CD4-positive, alpha-beta T cell treated with Interleukin-2 at 100 ng/mL for 4 hours (primary cell): ENCODE results near the gene LIMK2.
"Not testable (repeated sequence)": the region's sequence is repeated elsewhere in the genome, so short reads cannot be mapped to it uniquely, and the experiment has no call there.

Experiments used
- DNase-seq: peaks from one replicate; pipeline ENCODE4 v3.0.0-alpha.2; 2020; ENCODE audit warnings: low spot score

The LIMK2 gene

GRCh38 chr22:31290494-31291471 lies 78.7 kb downstream of the LIMK2 start:
- DNase-seq, result peak; percentile 96

- DNase-seq, result peak; percentile 22
Observed at GRCh38 chr22:31291481-31292235, 79.6 kb downstream of the LIMK2 start.

DNA sequence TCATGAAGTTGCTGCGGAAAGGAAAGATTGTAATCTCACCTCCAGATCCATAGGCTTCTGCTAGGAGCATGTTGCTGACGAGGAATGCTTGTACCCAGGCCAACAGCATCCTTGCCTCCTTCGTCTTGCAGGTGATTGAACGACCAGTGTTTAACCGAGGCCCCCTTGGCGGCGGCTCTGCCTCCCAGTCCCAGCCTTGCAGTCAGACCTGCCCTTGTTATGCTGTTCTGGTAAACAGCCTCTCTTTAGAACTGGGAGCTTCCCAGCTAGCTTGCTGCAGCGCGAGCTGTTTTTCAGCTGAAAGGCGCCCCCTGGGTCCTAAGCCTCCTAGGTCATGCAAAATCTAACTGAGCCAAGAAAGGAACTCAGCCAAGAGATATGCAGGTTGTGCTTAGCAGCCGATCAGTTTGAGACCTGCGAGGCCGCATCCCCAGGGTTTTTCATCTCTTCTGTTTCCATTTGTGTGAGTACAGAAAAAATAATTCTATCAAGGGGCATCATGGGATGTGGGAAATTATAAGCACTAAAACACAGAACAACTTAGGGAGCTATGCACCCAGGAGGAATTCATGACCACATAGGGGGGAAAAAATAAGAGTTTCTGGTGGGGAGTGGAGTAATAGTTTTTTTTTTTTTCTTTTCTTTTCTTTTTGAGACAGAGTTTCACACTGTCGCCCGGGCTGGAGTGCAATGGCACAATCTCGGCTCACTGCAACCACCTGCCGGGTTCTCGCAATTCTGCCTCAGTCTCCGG lies 80.3 kb downstream of the LIMK2 start, which contains the start of gene PIK3IP1:
TSS of gene PIK3IP1 (minus strand) at position 253 of the 754 bp plus-strand sequence. CDS start at position 109, 144 bp downstream.
- peak; percentile 91 for DNase-seq

- DNase-seq, result no peak
Observed at GRCh38 chr22:31295360-31295759, 83.3 kb downstream of the LIMK2 start.

DNA sequence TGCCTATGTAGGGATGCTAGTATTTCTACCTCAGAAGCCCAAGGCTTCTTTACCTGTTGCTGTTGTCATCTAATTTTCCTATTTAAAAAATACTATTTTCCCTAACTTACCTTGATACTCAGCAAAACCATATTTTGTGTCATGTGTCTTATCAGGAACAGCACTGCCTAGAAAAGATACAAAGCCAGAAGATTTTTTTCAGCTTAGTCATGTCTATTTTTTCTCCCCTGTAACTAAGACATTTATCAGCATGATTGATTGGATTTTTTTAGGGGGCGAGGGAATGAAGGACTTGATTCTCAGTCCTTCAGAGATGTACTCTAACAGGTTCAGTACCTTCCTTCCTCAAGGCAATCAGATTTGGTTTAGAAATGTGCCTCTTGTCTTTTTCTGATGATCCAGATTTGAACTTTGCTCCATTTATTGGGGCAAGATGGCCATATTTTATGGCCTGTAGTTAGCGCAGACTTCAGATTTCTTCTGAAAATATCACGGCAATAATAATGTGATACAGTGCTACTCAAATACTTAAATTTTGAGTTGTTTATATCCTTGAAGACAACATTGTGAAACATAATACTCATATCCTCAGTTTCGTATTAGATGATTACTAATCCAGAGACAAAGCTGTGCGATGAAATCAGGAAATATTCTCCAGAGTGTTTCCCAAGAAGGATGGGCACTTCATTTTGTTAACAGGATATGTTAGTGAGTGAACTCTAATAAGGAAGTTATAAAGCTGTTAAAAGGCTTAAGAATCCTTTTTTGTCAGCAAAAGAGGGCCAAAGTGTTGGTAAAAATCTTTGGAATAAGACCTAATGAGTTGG lies 83.9 kb downstream of the LIMK2 start:
- DNase-seq, result no peak

DNA sequence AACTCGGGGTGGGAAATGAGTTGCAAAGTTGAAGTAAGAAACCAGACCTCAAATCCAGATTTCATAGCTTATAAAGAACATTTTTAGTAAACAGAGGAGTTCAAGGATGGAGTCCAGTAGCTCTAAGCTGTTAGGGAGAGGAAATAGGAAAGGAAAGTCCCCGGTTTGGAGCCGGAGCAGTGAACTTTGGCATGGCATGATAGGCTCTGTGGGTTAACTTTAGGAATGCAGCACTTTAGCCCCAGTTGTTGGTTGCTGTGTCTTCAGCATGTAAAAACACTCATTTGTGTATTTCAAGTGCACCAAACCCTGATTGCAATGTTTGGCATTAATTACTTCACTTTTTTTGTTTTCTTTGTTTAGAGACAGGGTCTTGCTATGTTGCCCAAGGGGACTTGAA lies 88.8 kb downstream of the LIMK2 start:
- DNase-seq, result no peak

GRCh38 chr22:31302006-31302405 lies 89.9 kb downstream of the LIMK2 start:
- no peak for DNase-seq

DNA sequence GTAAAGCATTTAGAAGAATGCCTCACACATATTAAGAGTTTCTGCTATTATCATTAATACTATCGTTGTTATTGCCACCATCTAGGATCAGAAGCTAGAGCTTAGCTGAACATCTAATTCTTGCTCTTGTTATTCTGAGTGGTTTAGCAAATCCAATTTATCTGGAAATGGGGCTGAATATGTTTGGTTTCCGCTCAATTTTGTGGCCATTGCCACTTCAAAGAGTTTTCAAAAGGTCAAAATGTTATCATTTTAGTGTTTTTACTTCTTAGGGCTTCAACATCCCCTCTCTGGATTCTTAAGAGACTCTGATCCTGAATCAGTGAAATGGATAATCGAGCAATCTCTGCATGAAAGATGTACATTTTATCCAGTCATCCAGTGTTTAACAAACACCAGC lies 90.4 kb downstream of the LIMK2 start:
- DNase-seq, result peak; percentile 29

GRCh38 chr22:31305194-31305593 lies 93.1 kb downstream of the LIMK2 start:
- DNase-seq, result no peak

DNA sequence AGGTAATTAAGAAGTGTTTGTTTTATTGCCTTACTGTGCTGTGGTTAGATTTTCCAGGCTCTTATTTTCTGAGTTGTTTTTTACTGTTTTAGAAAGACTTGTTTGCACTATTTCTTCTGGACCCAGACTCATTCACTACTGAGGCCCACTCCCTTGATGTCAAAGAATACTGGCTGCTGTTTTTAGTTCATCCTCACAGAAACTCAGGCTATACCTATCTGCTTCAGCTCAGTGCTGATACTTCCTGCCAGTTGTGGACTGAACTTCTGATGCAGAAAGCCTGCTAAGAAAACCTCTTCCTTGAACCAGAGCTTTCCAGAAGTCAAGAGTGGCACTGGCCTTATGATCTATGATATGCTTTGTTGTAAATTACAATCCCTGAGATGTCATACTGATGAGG lies 96.1 kb downstream of the LIMK2 start:
- DNase-seq, result peak; percentile 36

DNA sequence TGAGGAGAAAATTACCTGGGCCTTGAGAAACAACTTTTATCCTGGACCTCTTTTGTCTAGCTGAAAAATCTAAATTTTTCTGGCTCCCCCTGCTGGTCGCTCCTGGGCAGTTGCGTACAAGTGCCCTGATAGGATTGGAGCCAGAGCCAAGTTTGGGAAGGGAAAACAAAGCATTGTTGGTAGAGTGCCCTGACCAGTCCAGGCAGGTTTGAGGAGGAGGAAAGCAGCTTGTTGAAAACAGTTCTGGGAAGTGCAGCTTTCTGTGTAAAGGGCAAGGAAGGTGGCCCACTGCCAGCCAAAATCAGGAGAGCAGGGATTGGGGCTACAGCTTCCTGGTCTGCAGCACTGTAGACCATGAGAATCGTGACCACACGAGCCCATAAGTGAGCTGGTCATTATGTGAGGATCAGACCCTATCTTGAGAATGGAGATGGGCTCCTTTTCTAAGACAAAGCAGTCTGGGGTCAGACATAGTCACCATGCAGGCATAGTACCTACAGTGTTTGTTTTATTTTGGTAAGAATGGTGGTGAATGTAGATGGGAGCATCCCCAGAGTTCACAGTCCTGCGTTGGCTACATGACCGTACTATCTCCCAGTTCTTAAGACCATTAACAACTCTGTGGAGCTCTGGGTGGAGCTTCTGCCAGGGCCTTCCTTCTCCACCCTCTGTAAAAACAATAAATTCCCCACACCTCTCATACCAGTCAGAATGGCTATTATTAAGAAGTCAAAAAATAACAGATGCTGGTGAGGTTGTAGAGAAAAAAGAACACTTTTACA lies 101.5 kb downstream of the LIMK2 start:
- peak; percentile 70 for DNase-seq

DNA sequence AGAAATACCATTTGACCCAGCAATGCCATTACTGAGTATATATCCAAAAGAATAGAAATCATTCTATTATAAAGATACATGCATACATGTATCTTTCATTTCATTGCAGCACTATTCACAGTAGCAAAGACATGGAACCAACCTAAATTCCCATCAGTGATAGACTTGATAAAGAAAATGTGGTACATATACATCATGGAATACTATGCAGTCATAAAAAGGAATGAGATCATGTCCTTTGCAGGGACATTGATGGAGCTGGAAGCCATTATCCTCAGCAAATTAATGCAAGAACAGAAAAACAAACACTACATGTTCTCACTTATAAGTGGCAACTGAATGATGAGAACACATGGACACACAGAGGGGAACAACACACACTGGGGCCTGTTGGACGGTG lies 102.1 kb downstream of the LIMK2 start:
- not testable (repeated sequence) for DNase-seq

DNA sequence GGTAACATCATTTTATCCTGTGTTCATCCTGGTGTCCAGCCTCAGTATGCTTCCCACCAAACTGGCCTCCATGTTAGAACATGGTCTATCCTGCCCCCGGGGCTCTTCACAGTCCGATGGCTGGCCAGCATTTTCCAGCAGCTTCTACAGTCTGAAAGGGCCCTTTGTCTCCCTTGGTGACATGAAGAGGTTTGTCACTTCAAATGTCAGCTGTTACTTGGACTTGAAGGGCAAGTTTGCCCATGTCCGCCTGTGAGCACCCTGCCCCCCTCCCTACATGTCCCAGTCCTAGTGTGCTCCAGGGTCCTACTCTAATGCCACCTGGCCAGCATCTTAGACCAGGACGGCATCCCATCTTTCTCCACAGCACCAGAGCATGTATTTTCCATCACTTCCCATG lies 109.3 kb downstream of the LIMK2 start:
- no peak for DNase-seq

GRCh38 chr22:31323578-31324550 lies 111.8 kb downstream of the LIMK2 start:
- no peak for DNase-seq

DNA sequence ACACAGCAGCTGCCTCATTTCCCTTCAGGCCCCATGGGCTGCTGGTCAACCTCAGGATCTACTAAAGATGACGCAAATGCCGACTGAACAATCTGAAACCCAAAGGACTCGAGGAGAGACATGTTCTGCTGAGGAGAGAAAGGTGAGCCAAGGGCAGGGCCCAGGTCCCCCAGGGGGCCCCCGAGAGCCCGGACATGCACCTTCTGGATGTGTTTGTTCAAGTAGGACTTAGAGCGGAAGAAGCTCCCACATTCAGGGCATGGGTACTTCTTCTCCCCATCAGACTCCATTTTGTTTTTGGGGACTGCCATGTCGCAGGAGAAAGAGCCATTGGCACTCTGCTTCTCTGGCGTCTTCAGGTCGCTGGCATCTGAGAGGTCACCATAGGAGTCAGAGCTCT lies 114.8 kb downstream of the LIMK2 start:
- DNase-seq, result no peak

GRCh38 chr22:31327806-31328543 lies 115.9 kb downstream of the LIMK2 start:
- no peak for DNase-seq

DNA sequence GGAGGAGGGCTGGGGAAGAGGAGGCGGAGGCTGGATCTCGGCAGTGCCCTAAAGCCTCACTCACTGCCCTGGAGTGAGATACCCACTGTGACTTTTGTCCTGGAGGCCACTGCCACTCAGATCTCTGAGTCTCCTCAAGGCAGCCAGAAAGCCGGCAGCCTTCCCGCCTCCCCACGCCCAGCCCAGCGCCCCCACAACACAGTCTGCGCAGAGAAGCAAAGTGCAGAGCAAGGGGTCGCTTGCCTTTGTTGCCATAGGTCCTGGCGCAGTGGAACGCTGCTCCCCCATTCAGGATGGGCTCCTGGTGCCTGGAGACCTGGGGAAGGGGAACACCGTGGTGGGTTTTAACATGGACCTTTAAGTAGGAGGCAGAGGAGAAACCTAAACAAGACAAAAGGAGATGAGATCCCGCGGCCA lies 116.5 kb downstream of the LIMK2 start:
- no peak for DNase-seq

DNA sequence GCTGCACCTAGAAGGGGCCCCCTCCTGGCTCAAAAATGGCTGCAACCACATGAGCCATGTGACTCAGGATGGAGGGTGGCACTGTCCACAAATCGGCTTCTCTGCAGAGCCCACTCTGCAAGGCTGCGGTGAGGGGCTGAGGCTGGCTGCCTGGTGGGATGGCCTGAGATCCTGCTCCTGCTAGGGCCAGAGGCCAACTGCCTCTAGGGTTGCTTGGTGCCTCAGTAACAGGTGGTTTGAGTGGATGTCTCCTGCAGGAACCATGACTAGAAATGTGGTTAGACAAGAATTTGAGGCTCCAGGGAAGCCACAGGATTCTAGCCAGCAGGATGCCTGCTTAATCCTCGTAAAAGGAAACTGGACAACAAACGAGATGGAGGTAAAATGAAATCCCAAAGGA lies 116.9 kb downstream of the LIMK2 start:
- DNase-seq, result no peak
